Stimulated activated CD4-positive, alpha-beta T cell treated with anti-CD3 and anti-CD28 coated beads, Interleukin-4, amount 100 ng/mL, for 1 hour (primary cell): Measurements from ENCODE around the gene IBTK.
"Not testable (repeated sequence)": the region's sequence is repeated elsewhere in the genome, so short reads cannot be mapped to it uniquely, and the experiment has no call there.

Source experiments
- DNase-seq: peaks from one replicate; pipeline ENCODE4 v3.0.0-alpha.2; 2020

The IBTK gene

GRCh38 chr6:82169138-82169876, 78.2 kb downstream of the IBTK start:
- DNase-seq = no peak

DNA sequence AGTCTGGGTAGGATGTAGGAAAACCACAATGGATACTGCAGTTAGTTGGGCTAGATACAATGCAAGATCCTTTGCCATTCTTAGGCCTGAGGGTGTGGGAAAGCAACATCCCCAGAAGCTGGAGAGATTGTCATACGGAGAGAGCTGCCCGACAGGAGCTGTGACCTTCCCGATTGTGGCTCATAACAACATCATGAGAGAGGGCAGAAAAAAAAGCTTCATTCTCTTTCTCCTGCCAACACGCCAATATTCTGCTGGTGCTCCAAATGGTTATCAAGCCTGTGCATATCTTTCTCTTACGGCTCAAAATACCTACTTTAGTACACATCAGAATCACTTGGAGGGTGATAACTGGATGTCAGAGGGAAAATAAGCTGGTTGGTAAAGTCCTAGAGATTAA, 81.1 kb downstream of the IBTK start:
- DNase-seq = no peak

GRCh38 chr6:82160255-82160990, 87.1 kb downstream of the IBTK start:
- no peak for DNase-seq

GRCh38 chr6:82152786-82153185, 94.8 kb downstream of the IBTK start:
- DNase-seq = not testable (repeated sequence)

DNA sequence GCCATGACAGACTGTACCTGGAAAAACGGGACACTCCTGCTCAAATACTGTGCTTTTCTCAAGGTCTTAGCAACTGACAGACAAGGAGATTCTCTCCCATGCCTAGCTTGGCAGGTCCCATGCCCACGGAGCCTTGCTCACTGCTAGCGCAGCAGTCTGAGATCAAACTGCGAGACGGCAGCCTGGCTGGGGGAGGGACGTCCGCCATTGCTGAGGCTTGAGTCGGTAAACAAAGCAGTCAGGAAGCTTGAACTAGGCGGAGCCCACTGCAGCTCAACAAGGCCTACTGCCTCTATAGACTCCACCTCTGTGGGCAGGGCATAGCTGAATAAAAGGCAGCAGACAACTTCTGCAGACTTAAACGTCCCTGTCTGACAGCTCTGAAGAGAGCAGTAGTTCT, 96.4 kb downstream of the IBTK start:
- DNase-seq = not testable (repeated sequence)

DNA sequence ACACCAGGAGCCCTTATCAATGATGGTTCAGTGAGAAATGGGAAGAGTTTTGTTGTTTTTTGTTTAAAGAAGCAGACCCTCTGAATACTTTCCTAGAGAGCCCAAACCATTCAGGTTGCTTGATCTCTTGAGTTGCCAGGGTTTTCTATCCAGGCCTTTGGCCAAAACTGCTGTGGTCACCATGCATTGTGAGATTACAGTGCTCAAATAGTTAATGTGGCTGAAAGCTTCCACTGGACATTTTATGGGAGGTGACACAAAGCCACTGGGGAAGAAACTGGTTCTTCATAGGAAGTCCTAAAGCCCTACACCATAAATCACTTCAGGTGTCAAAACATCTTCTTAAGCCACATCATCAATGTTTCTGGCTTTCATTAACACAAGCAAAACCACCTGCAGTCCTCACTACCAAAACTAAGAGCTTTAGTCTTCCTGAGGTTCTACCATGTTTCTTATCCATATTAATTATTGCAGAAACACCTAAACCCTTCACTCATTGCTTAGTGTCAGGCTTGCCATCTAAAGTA, 101.6 kb downstream of the IBTK start:
- no peak for DNase-seq

DNA sequence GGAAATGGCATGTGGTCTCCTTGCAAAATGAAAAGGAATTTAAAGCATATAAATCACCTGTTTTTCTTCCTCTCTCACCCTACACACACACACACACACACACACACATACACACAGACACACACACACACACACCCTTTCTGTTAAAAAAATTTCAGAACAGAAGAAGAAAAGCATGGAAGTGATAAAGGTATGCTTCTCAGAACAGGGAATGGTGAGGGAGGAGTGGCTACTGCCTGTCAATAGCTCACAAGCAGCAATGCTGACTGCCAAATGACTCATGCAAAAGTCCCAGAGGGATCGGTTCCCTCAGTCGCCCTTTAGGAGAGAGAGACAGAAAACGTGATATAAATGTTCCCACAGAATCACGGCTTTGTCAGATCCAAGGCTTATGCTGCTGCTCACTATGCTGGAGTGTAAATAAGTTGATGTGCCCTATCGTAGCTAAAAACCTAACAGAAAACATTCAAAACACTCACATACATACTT, 102.6 kb downstream of the IBTK start:
- no peak for DNase-seq

DNA sequence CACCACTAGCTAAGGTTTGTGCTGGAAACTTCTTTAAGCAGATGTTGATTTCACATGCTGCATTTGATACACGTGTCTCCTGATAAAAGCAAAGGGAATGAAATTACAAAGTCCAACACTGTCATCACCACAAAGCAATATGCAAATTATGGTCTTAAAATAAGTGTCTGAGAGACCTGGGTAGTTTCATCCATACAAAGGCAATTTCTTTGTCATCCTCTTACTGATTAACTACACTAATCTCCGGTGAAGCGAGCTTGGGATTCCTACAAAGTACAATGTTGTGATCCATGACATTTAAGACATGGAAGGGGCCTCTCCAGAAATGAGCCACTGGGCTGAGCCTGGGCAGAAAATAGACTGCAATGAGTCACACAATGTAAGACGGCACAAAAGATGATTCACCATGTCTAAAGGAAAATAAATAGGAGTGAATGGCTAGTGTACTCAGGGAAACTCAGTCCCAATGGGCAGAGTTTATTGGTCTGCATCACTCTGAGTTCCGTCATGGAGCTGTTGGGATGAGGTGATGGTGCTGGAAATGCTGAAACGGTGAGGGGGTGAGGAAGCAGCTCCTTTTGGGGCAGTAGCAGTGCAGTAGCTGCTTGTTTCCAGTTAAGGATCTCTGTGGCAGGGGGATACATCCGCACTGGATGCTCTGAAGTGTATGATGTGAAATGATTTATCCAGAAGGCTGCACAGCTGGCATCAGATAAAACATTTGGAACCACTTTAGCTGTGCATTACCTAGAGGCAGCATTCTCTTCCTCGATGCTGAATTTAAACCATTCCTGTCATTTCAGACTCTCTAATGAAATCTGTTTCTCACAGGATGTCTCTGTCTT, 103.3 kb downstream of the IBTK start:
- DNase-seq = no peak

DNA sequence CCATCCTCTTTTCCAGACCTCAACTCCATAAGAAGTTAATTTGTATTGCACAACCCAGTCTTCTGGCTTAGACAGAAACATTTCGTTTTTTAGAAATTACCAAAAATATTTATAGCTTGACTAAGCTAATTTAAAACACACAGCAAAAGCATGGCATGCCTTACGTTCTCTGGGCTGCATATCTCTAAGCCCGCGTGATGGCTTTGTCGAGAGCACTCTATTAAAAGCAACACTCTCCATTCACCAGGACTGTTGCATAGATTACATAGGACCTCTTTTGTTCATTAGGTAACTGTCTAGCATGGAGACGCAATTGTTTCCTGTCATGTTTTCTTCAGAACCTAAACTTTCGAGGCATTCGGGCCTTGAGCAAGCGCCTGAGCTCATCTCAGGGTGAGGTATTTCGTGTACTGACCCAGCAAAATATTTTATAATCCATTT, 104.5 kb downstream of the IBTK start:
- DNase-seq = no peak

GRCh38 chr6:82142524-82142923, 105.0 kb downstream of the IBTK start:
- no peak for DNase-seq

- no peak for DNase-seq
These were observed 109.3 kb downstream of the IBTK start for GRCh38 chr6:82138075-82138791.

GRCh38 chr6:82131441-82131840, 116.1 kb downstream of the IBTK start:
- DNase-seq = no peak

DNA sequence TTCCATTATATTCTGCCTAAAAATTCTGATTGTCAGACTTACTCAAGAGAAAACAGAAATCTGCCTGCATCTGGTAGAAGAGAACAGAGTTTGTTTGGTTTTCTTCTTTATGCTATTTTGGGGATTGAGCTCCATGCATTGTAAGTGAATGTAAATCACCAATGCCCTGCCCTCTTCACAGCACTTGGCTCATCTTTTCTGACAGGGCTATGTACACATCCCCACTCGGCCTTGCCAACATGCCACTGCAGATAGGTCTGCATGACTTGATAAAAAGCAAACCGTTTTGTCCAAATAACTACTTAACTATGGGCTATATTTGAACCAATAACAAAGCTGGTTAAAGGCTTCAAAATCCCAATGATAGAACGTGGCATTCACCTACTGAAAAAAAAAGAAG, 117.7 kb downstream of the IBTK start:
- no peak for DNase-seq

GRCh38 chr6:82128973-82129372, 118.6 kb downstream of the IBTK start:
- DNase-seq = not testable (repeated sequence)

DNA sequence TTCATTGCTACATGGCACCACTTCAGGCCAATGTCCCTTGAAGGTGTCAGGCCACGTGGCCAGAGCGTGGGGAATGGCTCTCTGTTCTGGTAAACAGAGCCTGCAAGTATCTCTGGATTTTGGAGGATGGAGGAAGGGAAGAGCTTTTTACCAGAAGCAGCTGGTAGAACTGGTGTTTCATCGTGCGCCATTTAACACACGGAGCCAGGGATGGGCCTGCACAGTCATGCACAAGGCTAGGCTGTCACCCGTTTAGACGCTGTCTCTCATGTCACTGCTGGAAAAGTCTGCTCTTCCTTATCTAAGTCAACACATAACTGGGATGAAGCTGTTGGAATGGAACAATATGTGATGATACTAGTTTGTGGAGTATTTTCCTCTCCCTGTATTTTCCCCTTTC, 123.9 kb downstream of the IBTK start:
- no peak for DNase-seq
